ENCODE results near the gene FADS2.

Gene FADS2

GRCh38 chr11:61868571-61869428, 40.7 kb downstream of the FADS2 start:
- TF ChIP-seq GATA2 (IDR thresholded peaks at IDR 0.05; ENCODE audit: low read depth, low read length) (no peak), GATA3 (IDR thresholded peaks at IDR 0.05; ENCODE audit: low read depth, low read length) (no peak)

GRCh38 chr11:61869429-61869707, 41.3 kb downstream of the FADS2 start:
- TF ChIP-seq GATA3 (IDR thresholded peaks at IDR 0.05; ENCODE audit: low read depth, low read length) (no peak), GATA2 (IDR thresholded peaks at IDR 0.05; ENCODE audit: low read depth, low read length) (no peak)

GRCh38 chr11:61869708-61870451, 41.8 kb downstream of the FADS2 start:
- TF ChIP-seq GATA3 (IDR thresholded peaks at IDR 0.05; ENCODE audit: low read depth, low read length) (no peak), GATA2 (IDR thresholded peaks at IDR 0.05; ENCODE audit: low read depth, low read length) (no peak)

GRCh38 chr11:61870541-61871031, 42.5 kb downstream of the FADS2 start:
- no peak for TF ChIP-seq GATA2 (IDR thresholded peaks at IDR 0.05; ENCODE audit: low read depth, low read length)
- TF ChIP-seq GATA3 (IDR thresholded peaks at IDR 0.05; ENCODE audit: low read depth, low read length): no peak

- TF ChIP-seq GATA3 (IDR thresholded peaks at IDR 0.05; ENCODE audit: low read depth, low read length) (no peak), GATA2 (IDR thresholded peaks at IDR 0.05; ENCODE audit: low read depth, low read length) (no peak)
Measured at GRCh38 chr11:61871158-61871597, 43.1 kb downstream of the FADS2 start.

GRCh38 chr11:61872935-61873565, 45.0 kb downstream of the FADS2 start:
- no peak for TF ChIP-seq GATA2 (IDR thresholded peaks at IDR 0.05; ENCODE audit: low read depth, low read length)

- TF ChIP-seq GATA3 (IDR thresholded peaks at IDR 0.05; ENCODE audit: low read depth, low read length) (no peak), GATA2 (IDR thresholded peaks at IDR 0.05; ENCODE audit: low read depth, low read length) (no peak)
Measured at GRCh38 chr11:61873588-61874376, 45.7 kb downstream of the FADS2 start.

- TF ChIP-seq GATA2 (IDR thresholded peaks at IDR 0.05; ENCODE audit: low read depth, low read length) (no peak), GATA3 (IDR thresholded peaks at IDR 0.05; ENCODE audit: low read depth, low read length) (no peak)
Measured at GRCh38 chr11:61874377-61874809, 46.3 kb downstream of the FADS2 start.

- TF ChIP-seq GATA2 (IDR thresholded peaks at IDR 0.05; ENCODE audit: low read depth, low read length): no peak
- no peak for TF ChIP-seq GATA3 (IDR thresholded peaks at IDR 0.05; ENCODE audit: low read depth, low read length)
Measured at GRCh38 chr11:61874853-61875252, 46.8 kb downstream of the FADS2 start.

GRCh38 chr11:61875698-61876097, 47.6 kb downstream of the FADS2 start:
- no peak for TF ChIP-seq GATA2 (IDR thresholded peaks at IDR 0.05; ENCODE audit: low read depth, low read length)
- TF ChIP-seq GATA3 (IDR thresholded peaks at IDR 0.05; ENCODE audit: low read depth, low read length): no peak

- TF ChIP-seq GATA2 (IDR thresholded peaks at IDR 0.05; ENCODE audit: low read depth, low read length): no peak
- no peak for TF ChIP-seq GATA3 (IDR thresholded peaks at IDR 0.05; ENCODE audit: low read depth, low read length)
Measured at GRCh38 chr11:61879152-61879551, 51.1 kb downstream of the FADS2 start.

- no peak for TF ChIP-seq GATA3 (IDR thresholded peaks at IDR 0.05; ENCODE audit: low read depth, low read length)
- no peak for TF ChIP-seq GATA2 (IDR thresholded peaks at IDR 0.05; ENCODE audit: low read depth, low read length)
Measured at GRCh38 chr11:61880031-61880430, 51.9 kb downstream of the FADS2 start.

- TF ChIP-seq GATA3 (IDR thresholded peaks at IDR 0.05; ENCODE audit: low read depth, low read length) (no peak), GATA2 (IDR thresholded peaks at IDR 0.05; ENCODE audit: low read depth, low read length) (no peak)
Measured at GRCh38 chr11:61880454-61880853, 52.4 kb downstream of the FADS2 start.

GRCh38 chr11:61881397-61881796, 53.3 kb downstream of the FADS2 start:
- TF ChIP-seq GATA2 (IDR thresholded peaks at IDR 0.05; ENCODE audit: low read depth, low read length): no peak
- TF ChIP-seq GATA3 (IDR thresholded peaks at IDR 0.05; ENCODE audit: low read depth, low read length): no peak
